ENCODE data around the gene RRAGD. TPM values are rescaled to one million over a fixed set of nuclear protein-coding genes. Genes with fewer than 3 reads are reported as not detected.

Gene RRAGD
- total RNA-seq, 1 donor = 3.3 TPM

DNA sequence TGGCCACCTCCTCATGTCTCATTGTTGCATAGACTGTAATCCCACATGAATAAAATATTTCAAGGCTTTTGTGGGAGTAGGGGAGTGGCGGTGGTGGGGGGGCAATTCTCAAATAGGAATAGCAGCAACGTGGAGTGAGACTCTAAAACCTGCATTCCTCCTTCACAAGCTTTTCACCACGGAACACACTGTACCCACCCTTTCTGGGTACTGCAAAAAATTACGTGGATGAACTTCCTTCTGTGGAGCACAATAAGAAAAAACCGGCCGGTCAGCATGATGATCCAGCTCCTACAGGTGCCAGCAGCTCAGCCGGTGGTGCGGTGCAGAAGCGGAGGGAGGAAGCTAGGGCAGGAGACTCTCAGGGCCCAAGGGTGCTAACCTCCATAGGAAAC lies 930 bp upstream of the RRAGD start:
- no peak overlapping the region for H3K4me3 ChIP-seq (ENCODE audit: insufficient read depth, low read length)
- H3K4me1 ChIP-seq (ENCODE audit: insufficient read depth, low read length) = no peaks in the 10 kb centered on the region
- TF ChIP-seq CTCF (IDR thresholded peaks at IDR 0.05; ENCODE audit: extremely low read depth, low read depth, low read length) = no peak
- H3K4me2 ChIP-seq (ENCODE audit: insufficient read depth, low read length) = no peak overlapping the region
- peaks cover 69% of the 10 kb centered on the region for H3K27me3 ChIP-seq (ENCODE audit: insufficient read depth, low read length)
- no peak overlapping the region for H2AFZ ChIP-seq (ENCODE audit: low read length)
- H3K27ac ChIP-seq (ENCODE audit: low read depth, low read length) = no peak overlapping the region
- no peaks in the 10 kb centered on the region for H3K9me3 ChIP-seq (ENCODE audit: low read depth, low read length)
- H3K79me2 ChIP-seq (ENCODE audit: insufficient read depth, low read length) = no peaks in the 10 kb centered on the region
- H4K20me1 ChIP-seq (ENCODE audit: insufficient read depth, low read length) = no peaks in the 10 kb centered on the region
- no peaks in the 10 kb centered on the region for H3K36me3 ChIP-seq (ENCODE audit: insufficient read depth, low read length)
- DNase-seq (ENCODE audit: insufficient read length, low spot score, missing footprints) = no peak

- no peak for DNase-seq (ENCODE audit: insufficient read length, low spot score, missing footprints)
- no peaks in the 10 kb centered on the region for H4K20me1 ChIP-seq (ENCODE audit: insufficient read depth, low read length)
These were observed 665 bp downstream of the RRAGD start for GRCh38 chr6:89411145-89412070.

DNA sequence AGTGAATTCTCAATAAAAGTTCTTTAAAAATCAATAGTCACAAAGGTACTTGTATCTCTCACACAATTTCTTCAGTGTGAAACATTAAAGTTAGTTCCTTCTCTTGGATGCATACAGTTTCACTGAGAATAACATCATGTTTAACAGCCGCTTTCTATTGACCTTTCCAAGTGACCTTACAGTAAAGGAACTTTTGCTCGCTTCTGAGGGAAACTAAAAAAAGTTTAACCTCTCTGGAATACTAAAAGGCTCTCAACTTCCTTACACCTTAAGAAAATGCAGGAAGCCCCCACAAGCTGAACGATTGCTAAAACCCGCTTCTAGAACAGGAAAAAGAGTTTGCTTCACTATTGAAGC lies 1.3 kb downstream of the RRAGD start:
- peaks cover 65% of the 10 kb centered on the region for H3K27me3 ChIP-seq (ENCODE audit: insufficient read depth, low read length)
- H3K9me3 ChIP-seq (ENCODE audit: low read depth, low read length) = no peaks in the 10 kb centered on the region
- peak overlapping the region; percentile 74 for H3K4me2 ChIP-seq (ENCODE audit: insufficient read depth, low read length)
- H3K27ac ChIP-seq (ENCODE audit: low read depth, low read length) = no peak overlapping the region
- no peaks in the 10 kb centered on the region for H4K20me1 ChIP-seq (ENCODE audit: insufficient read depth, low read length)
- no peak overlapping the region for H2AFZ ChIP-seq (ENCODE audit: low read length)
- no peaks in the 10 kb centered on the region for H3K79me2 ChIP-seq (ENCODE audit: insufficient read depth, low read length)
- H3K4me3 ChIP-seq (ENCODE audit: insufficient read depth, low read length) = no peak overlapping the region
- no peak for TF ChIP-seq CTCF (IDR thresholded peaks at IDR 0.05; ENCODE audit: extremely low read depth, low read depth, low read length)
- no peaks in the 10 kb centered on the region for H3K36me3 ChIP-seq (ENCODE audit: insufficient read depth, low read length)
- DNase-seq (ENCODE audit: insufficient read length, low spot score, missing footprints) = no peak
- no peaks in the 10 kb centered on the region for H3K4me1 ChIP-seq (ENCODE audit: insufficient read depth, low read length)

More at GRCh38 chr6:89411145-89412070, 665 bp downstream of the RRAGD start:
- H2AFZ ChIP-seq (ENCODE audit: low read length) = no peak overlapping the region
- H3K4me2 ChIP-seq (ENCODE audit: insufficient read depth, low read length) = peak overlapping the region; percentile 74
- no peaks in the 10 kb centered on the region for H3K4me1 ChIP-seq (ENCODE audit: insufficient read depth, low read length)
- H3K79me2 ChIP-seq (ENCODE audit: insufficient read depth, low read length) = no peaks in the 10 kb centered on the region
- no peaks in the 10 kb centered on the region for H3K9me3 ChIP-seq (ENCODE audit: low read depth, low read length)
- peaks cover 70% of the 10 kb centered on the region for H3K27me3 ChIP-seq (ENCODE audit: insufficient read depth, low read length)
- no peak for TF ChIP-seq CTCF (IDR thresholded peaks at IDR 0.05; ENCODE audit: extremely low read depth, low read depth, low read length)
- H3K36me3 ChIP-seq (ENCODE audit: insufficient read depth, low read length) = no peaks in the 10 kb centered on the region
- H3K27ac ChIP-seq (ENCODE audit: low read depth, low read length) = no peak overlapping the region
- H3K4me3 ChIP-seq (ENCODE audit: insufficient read depth, low read length) = peak overlapping the region; percentile 63

- Histone ChIP-seq H3K4me3 (ENCODE audit: insufficient read depth, low read length) (no peak overlapping the region), H2AFZ (ENCODE audit: low read length) (no peak overlapping the region), H3K4me2 (ENCODE audit: insufficient read depth, low read length) (no peak overlapping the region), H3K36me3 (ENCODE audit: insufficient read depth, low read length) (no peaks in the 10 kb centered on the region), H3K79me2 (ENCODE audit: insufficient read depth, low read length) (no peaks in the 10 kb centered on the region), H3K27ac (ENCODE audit: low read depth, low read length) (no peak overlapping the region), H3K4me1 (ENCODE audit: insufficient read depth, low read length) (no peaks in the 10 kb centered on the region), H4K20me1 (ENCODE audit: insufficient read depth, low read length) (no peaks in the 10 kb centered on the region), H3K9me3 (ENCODE audit: low read depth, low read length) (no peaks in the 10 kb centered on the region), H3K27me3 (ENCODE audit: insufficient read depth, low read length) (peaks cover 60% of the 10 kb centered on the region)
- peak; percentile 86 for DNase-seq (ENCODE audit: insufficient read length, low spot score, missing footprints)
- TF ChIP-seq CTCF (IDR thresholded peaks at IDR 0.05; ENCODE audit: extremely low read depth, low read depth, low read length) = no peak
These were observed 1.8 kb downstream of the RRAGD start for GRCh38 chr6:89410231-89410761.
